GM10266 (cell line): Measurements from ENCODE around the gene SEPTIN2.
A peak's percentile ranks its signal among the peaks of the same experiment; 100 is the strongest.

ENCODE experiments used
- DNase-seq: peaks from one replicate; pipeline ENCODE4 v3.0.0; 2012; ENCODE audit errors: extremely low spot score
- TF ChIP-seq, protein P1 (sequence below): IDR thresholded peaks from 2 replicates; pipeline ENCODE4 v1.5.1; 2012; ENCODE audit warnings: mild to moderate bottlenecking, low read depth; ENCODE audit not compliant: control insufficient read depth, insufficient read depth; ENCODE audit errors: missing control alignments

Gene SEPTIN2

DNA sequence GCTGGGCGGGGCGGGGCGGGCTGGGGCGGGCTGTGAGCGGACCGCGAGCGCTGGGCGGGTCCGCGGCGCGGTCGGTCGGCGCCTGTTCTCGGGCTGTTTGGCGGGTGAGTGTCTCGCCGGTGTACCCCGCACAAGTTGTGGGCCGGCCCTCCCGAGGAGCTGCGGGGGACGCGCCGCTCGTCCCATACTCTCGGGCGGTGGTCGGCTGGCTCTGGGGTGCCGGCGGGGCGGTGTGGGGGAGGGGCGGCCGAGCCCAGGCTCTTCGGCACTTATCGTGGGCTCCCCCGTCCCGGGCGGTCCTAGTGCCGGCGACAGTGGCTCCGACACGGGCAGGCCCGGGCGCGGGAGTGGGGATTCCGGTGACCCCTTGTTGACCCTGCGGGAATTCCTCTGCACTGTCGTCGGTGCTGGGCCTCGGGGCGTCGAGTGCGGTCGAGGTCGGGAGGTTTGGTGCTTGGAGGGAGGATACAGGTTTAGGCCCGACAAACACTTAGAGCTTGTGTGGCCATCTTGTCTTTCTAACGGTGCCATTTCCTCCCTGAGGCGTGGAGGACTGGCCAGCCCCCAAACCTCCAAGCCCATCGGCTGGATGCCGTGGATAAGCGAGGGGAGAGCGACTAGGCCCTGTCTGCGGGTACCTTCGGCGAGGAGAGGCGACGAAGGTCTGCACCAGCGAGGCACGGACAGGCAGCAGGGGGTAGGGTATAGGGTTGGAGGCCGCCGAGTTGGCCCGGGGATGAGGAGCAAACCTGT, at the start of gene SEPTIN2:
SEPTIN2 (plus strand) TSS at position 47 of the 753 bp plus-strand sequence. CDS start 8,308 bp downstream, outside the sequence.
- DNase-seq = peak; percentile 42
- TF ChIP-seq, protein P1, sequence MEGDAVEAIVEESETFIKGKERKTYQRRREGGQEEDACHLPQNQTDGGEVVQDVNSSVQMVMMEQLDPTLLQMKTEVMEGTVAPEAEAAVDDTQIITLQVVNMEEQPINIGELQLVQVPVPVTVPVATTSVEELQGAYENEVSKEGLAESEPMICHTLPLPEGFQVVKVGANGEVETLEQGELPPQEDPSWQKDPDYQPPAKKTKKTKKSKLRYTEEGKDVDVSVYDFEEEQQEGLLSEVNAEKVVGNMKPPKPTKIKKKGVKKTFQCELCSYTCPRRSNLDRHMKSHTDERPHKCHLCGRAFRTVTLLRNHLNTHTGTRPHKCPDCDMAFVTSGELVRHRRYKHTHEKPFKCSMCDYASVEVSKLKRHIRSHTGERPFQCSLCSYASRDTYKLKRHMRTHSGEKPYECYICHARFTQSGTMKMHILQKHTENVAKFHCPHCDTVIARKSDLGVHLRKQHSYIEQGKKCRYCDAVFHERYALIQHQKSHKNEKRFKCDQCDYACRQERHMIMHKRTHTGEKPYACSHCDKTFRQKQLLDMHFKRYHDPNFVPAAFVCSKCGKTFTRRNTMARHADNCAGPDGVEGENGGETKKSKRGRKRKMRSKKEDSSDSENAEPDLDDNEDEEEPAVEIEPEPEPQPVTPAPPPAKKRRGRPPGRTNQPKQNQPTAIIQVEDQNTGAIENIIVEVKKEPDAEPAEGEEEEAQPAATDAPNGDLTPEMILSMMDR = no peak

DNA sequence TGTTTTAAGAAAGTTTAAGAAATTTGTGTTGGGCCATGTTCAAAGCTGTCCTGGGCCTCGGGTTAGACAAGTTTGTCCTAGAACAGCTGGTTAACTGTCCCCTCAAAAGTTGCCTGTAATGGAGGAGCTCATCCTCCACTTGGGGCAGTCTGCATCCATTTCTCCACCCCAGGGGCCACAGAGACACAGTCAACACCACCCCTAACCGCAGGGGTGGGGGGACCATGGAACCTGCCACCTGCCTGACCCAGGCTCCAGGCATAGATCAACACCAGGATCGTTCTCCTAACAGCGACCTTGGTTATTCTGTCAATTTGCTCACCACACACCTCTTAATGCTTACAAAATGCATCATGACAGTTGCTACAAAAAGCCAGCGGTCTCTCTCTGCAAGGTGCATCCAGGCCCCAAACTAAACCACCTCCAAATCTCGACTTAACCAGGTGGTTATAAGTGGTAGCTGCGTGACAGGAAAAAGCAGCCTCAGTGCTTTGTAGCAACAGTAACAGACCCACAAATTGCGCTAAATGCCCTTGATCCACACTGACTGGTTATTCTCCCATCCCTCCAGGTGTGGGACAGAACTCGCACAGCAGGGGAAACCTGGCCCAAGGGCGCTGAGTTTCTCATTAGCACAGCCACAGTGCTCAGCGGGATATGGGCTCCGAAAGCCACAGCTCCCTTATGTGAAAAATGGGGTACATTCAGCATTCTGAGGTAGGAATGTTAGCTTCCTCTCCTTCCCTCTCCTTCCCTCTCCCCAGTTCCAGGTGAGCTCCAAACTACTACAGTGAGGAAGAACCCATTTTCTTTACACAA, 48.3 kb upstream of the SEPTIN2 start:
- DNase-seq = no peak
- TF ChIP-seq, protein P1 = no peak

DNA sequence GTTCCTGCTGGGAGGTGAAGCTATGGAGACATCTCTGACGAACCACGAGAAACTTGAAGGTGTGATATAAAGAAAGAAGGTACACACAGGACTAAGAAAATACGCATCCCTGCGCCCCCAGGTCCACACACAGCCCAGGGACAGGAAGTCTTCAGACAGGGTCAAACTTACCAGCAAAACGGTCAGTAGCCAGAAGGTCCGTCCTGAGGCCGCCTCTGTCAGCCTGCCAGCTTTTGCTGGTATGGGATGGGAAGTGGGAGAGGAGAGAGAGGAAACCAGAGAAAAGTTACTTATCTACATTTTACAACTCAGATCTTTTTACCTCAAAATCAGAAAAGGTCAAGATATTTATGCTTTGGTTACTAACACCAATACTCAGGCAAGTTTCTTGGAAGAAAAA, 47.4 kb upstream of the SEPTIN2 start:
- TF ChIP-seq, protein P1 = no peak
- DNase-seq = no peak

DNA sequence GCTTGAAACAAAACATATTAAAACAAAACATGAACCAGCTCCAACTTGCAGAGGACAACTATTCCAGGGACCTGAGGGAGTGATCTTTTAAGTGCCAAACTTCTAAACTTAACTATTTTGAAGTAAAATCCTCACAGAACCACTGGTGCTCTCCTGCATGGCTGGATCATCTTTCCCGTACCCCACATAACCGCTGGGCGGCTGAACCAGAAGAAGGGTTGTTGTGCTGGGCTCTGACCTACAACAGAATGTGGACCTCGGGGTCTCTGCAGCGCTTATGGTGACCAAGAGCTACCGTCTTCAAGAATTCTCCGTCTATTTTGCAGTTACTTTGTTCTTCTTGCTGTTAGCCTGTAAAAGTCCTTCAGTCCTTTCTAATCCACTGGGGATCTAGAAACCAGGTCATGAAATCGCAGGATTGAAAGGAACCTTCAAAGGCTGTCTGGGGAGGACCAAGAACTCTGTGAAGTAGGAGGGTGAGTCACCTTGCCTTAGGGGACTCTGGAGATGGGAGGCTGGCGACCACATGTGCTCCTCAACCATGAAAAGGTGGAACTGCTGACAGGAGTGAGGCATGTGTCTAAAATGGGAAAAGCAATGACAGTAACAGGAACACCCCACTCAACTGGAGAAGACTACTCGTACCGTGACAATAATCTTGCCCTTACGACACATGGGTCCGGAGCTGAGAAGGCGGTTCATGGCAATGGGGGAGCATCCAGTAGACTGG, 46.8 kb upstream of the SEPTIN2 start:
- TF ChIP-seq, protein P1 = no peak
- DNase-seq = no peak

DNA sequence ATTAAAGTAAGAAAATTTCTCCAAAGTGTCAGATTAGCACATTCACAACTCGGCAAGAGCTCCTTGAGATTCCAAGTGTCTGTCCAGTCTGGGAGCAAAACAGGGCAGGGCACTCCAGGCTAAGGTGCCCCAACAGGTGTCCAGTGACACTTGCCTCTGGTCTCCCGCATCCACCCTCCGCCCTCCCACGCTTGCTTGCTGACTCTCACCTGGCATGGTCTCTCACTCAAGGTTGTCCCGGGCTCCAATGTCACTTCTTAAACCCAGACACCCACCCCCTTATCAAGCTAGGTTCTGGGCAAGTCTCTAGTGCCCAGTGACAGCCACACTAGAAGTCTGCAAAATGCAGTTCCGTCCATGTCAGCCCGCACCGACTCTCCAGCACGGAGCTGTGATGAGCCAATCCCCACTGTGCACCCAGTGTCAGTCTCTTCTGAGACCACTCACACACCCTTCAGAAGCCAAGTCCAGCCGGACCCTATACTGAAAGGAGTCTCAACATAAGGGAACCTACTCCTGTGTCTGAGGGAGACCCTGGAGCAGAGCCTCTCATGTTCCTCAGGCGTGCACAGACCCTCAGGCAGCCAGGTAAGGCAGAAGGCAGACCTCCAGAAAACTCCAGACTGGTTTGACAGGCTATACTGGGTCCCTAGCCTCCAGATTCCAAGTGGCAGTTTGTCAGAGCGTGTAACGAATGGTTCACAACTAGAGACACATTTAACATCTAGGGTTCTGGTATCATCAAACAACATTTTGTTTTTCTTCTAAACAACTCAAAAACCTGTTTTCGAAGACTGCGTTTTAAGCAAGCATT, 45.8 kb upstream of the SEPTIN2 start:
- no peak for DNase-seq
- TF ChIP-seq, protein P1 = no peak

DNA sequence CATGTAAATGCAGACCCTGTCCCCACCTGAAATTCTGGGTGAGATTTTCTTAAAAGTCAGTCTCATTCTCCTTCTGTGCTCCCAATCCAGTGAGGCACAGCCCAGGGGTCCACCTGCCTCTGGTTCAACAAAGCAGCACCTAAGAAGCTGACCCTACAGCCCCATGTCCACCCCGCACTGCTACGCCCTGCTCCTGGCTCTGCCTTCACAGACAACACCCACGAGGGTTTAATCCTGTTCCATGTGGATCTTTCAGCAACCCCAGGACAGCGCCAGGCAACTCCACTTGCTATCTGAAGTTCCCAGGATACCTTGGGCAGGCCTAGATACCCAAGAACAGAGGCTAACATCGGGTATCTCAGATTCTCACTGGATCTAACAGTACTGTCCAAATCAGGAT, 45.2 kb upstream of the SEPTIN2 start:
- TF ChIP-seq, protein P1 = no peak
- no peak for DNase-seq
